ENCODE results near the gene ADIG.

DNA sequence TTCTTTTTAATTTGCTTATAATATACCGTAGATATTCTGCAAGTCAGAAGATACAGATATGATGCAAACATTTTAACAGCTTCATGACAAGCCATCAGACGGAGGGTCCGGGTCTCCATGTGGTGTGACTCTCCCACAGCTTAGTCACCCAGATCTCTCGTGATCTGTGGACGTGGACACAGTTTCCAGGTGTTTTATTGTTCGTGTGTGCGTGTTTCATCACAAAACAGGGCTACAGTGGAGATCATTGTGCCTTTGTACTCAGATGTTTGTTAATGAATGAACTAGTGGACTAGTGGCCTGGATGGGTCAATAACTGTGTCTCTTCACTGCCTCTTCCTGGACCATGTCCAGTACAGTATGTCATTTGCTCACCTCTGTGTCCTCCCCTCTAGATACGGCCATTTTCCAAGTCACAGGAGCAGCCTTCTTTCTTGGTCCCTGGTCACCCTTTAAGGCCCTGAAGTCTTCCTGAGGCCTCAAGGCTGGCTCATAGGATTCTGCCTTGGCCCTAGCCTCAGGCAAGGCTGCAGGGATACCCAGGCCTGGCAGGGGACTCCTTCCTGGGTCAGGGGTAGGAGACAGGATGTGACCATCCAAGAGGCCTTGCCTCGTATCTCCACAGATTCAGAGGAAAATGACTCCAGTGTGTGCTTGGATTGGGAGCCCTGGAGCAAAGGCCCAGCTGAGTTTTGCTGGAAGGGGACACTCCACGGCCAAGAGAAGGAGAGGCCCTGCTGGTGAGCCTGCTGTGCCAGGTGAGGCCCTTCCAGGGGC is 4.6 kb downstream of the ADIG start:
- TF ChIP-seq POLR2A (IDR thresholded peaks at IDR 0.05; ENCODE audit: low read length): no peak
- TF ChIP-seq GATA1 (IDR thresholded peaks at IDR 0.05; ENCODE audit: low read depth, low read length): no peak

All from erythroblast (primary cell).